Large intestine (tissue), 3 donors: ENCODE results near the gene TXNRD2. TPM values are rescaled to one million over a fixed set of nuclear protein-coding genes. Genes with fewer than 3 reads are reported as not detected.

Experiments used
- DNase-seq, 2 donors: peaks; one replicate each; pipeline versions ENCODE4 v3.0.0 to v3.0.0-alpha.2; 2013
- H3K27ac ChIP-seq: one replicate; pipeline ENCODE4 v1.5.1; 2013; ENCODE audit warnings: low read length
- H3K27me3 ChIP-seq: 2 replicates; pipeline ENCODE4 v1.6.1; 2013; ENCODE audit warnings: low read length; ENCODE audit not compliant: control insufficient read depth, insufficient read depth
- H3K36me3 ChIP-seq: 2 replicates; pipeline ENCODE4 v1.6.1; 2013; ENCODE audit warnings: low read length; ENCODE audit not compliant: control insufficient read depth, insufficient read depth
- H3K4me1 ChIP-seq: one replicate; pipeline ENCODE4 v1.6.1; 2013; ENCODE audit warnings: low read length; ENCODE audit not compliant: control insufficient read depth, insufficient read depth
- H3K4me3 ChIP-seq: one replicate; pipeline ENCODE4 v1.5.1; 2013; ENCODE audit warnings: low read length
- H3K9me3 ChIP-seq: one replicate; pipeline ENCODE4 v1.6.1; 2013; ENCODE audit warnings: mild to moderate bottlenecking, low read depth, low read length, moderate library complexity; ENCODE audit not compliant: control insufficient read depth
- WGBS: methylation state at CpG from one replicate; pipeline ENCODE4 v1.1.5; 2013; ENCODE audit warnings: low lambda C conversion rate; ENCODE audit not compliant: insufficient coverage; 5-methylcytosine and 5-hydroxymethylcytosine counted together
- polyA plus RNA-seq: library from polyadenylated mRNA; unstranded; fragments of 120-200 nt; gene quantifications from one replicate; pipeline ENCODE4 v1.2.1, GENCODE V29; 2013

Gene TXNRD2
- polyA plus RNA-seq, 1 donor: 22.5 TPM

GRCh38 chr22:19878461-19879245 lies 63.0 kb downstream of the TXNRD2 start:
- no CpG with 5 or more reads among the region's 16 CpGs for WGBS
- no peak for DNase-seq
- Histone ChIP-seq H3K4me1 (peaks cover 20% of the 10 kb centered on the region), H3K9me3 (no peaks in the 10 kb centered on the region), H3K36me3 (peaks cover 24% of the 10 kb centered on the region), H3K27ac (no peak overlapping the region), H3K27me3 (no peaks in the 10 kb centered on the region), H3K4me3 (no peak overlapping the region)

GRCh38 chr22:19877626-19878339 lies 63.8 kb downstream of the TXNRD2 start:
- peaks cover 21% of the 10 kb centered on the region for H3K4me1 ChIP-seq
- no peaks in the 10 kb centered on the region for H3K9me3 ChIP-seq
- peaks cover 20% of the 10 kb centered on the region for H3K36me3 ChIP-seq
- no peak overlapping the region for H3K27ac ChIP-seq
- no peak overlapping the region for H3K4me3 ChIP-seq
- H3K27me3 ChIP-seq: no peaks in the 10 kb centered on the region
- DNase-seq: no peak
- WGBS: no CpG with 5 or more reads among the region's 20 CpGs

GRCh38 chr22:19876941-19877625 lies 64.5 kb downstream of the TXNRD2 start:
- peaks cover 21% of the 10 kb centered on the region for H3K4me1 ChIP-seq
- H3K9me3 ChIP-seq: no peaks in the 10 kb centered on the region
- no peak for DNase-seq
- H3K4me3 ChIP-seq: no peak overlapping the region
- peaks cover 16% of the 10 kb centered on the region for H3K36me3 ChIP-seq
- no CpG with 5 or more reads among the region's 18 CpGs for WGBS
- no peak overlapping the region for H3K27ac ChIP-seq
- no peaks in the 10 kb centered on the region for H3K27me3 ChIP-seq

GRCh38 chr22:19876314-19876940 lies 65.2 kb downstream of the TXNRD2 start:
- H3K9me3 ChIP-seq: no peaks in the 10 kb centered on the region
- DNase-seq: no peak
- peaks cover 16% of the 10 kb centered on the region for H3K36me3 ChIP-seq
- H3K27me3 ChIP-seq: no peaks in the 10 kb centered on the region
- no CpG with 5 or more reads among the region's 21 CpGs for WGBS
- H3K4me1 ChIP-seq: peaks cover 17% of the 10 kb centered on the region
- H3K27ac ChIP-seq: no peak overlapping the region
- H3K4me3 ChIP-seq: no peak overlapping the region

- Histone ChIP-seq H3K4me1 (peaks cover 11% of the 10 kb centered on the region), H3K9me3 (no peaks in the 10 kb centered on the region), H3K4me3 (no peak overlapping the region), H3K36me3 (peaks cover 16% of the 10 kb centered on the region), H3K27me3 (no peaks in the 10 kb centered on the region), H3K27ac (no peak overlapping the region)
- DNase-seq: no peak
- WGBS: no CpG with 5 or more reads among the region's 23 CpGs
These were observed 65.9 kb downstream of the TXNRD2 start for GRCh38 chr22:19875531-19876313.

GRCh38 chr22:19875061-19875530 lies 66.5 kb downstream of the TXNRD2 start:
- no peak overlapping the region for H3K4me3 ChIP-seq
- no CpG with 5 or more reads among the region's 12 CpGs for WGBS
- no peak overlapping the region for H3K27ac ChIP-seq
- H3K27me3 ChIP-seq: no peaks in the 10 kb centered on the region
- peaks cover 16% of the 10 kb centered on the region for H3K36me3 ChIP-seq
- H3K4me1 ChIP-seq: peaks cover 9% of the 10 kb centered on the region
- no peaks in the 10 kb centered on the region for H3K9me3 ChIP-seq
- DNase-seq: no peak

GRCh38 chr22:19874307-19875060 lies 67.1 kb downstream of the TXNRD2 start:
- no peak for DNase-seq
- WGBS: no CpG with 5 or more reads among the region's 27 CpGs
- no peak overlapping the region for H3K4me3 ChIP-seq
- H3K36me3 ChIP-seq: peaks cover 14% of the 10 kb centered on the region
- H3K4me1 ChIP-seq: peaks cover 9% of the 10 kb centered on the region
- no peaks in the 10 kb centered on the region for H3K9me3 ChIP-seq
- no peak overlapping the region for H3K27ac ChIP-seq
- H3K27me3 ChIP-seq: no peaks in the 10 kb centered on the region

GRCh38 chr22:19873960-19874306 lies 67.7 kb downstream of the TXNRD2 start:
- Histone ChIP-seq H3K27me3 (no peaks in the 10 kb centered on the region), H3K9me3 (no peaks in the 10 kb centered on the region), H3K4me3 (no peak overlapping the region), H3K36me3 (peaks cover 14% of the 10 kb centered on the region), H3K27ac (no peak overlapping the region), H3K4me1 (peaks cover 9% of the 10 kb centered on the region)
- no peak for DNase-seq
- no CpG with 5 or more reads among the region's 7 CpGs for WGBS

- Histone ChIP-seq H3K27ac (no peak overlapping the region), H3K27me3 (no peaks in the 10 kb centered on the region), H3K36me3 (peaks cover 14% of the 10 kb centered on the region), H3K4me3 (no peak overlapping the region), H3K9me3 (no peaks in the 10 kb centered on the region), H3K4me1 (peaks cover 9% of the 10 kb centered on the region)
- WGBS: no CpG with 5 or more reads among the region's 27 CpGs
- DNase-seq: peak; percentile 51 to 77
These were observed 68.3 kb downstream of the TXNRD2 start for GRCh38 chr22:19873138-19873959.
